ENCODE results near the gene HINT2.

DNA sequence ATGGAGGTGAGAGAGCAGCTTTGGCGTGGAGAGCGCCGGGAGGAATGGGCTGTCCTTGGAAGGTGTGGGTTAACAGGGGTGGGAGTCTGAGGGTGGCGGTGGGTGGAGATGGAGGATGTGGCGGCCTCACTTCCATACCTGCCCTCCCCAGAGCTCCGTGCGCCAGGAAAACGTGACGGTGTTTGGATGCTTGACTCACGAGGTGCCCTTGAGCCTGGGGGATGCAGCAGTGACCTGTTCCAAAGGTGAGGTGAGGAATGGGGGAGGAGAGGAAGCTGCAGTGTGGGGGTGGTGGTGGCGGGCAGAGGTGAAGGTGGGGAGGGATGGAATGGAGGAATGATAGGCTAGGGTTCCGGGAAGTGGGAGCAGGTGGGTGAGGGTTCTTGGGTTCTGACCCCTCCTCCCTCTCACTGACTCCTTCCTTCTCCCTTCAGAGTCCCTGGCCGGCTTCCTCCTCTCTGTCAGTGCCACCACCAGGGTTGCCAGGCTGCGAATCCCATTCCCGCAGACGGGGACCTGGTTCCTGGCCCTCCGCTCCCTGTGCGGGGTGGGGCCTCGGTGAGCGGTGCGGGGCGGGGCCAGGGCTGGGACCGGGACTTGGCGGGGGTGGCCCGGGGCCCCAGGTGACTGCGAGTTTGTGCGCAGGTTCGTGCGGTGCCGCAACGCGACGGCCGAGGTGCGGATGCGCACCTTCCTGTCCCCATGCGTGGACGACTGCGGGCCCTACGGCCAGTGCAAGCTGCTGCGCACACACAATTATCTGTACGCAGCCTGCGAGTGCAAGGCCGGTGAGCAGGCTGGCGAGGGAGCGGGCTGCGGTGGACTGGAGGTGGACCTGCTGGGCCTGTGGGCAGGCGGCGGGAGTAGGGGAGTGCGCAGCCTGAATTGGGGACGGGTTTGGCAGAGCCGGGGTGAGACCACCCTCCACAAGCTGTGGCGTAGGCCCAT, 31.3 kb upstream of the HINT2 start:
- TF ChIP-seq, protein P1, sequence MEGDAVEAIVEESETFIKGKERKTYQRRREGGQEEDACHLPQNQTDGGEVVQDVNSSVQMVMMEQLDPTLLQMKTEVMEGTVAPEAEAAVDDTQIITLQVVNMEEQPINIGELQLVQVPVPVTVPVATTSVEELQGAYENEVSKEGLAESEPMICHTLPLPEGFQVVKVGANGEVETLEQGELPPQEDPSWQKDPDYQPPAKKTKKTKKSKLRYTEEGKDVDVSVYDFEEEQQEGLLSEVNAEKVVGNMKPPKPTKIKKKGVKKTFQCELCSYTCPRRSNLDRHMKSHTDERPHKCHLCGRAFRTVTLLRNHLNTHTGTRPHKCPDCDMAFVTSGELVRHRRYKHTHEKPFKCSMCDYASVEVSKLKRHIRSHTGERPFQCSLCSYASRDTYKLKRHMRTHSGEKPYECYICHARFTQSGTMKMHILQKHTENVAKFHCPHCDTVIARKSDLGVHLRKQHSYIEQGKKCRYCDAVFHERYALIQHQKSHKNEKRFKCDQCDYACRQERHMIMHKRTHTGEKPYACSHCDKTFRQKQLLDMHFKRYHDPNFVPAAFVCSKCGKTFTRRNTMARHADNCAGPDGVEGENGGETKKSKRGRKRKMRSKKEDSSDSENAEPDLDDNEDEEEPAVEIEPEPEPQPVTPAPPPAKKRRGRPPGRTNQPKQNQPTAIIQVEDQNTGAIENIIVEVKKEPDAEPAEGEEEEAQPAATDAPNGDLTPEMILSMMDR (IDR thresholded peaks at IDR 0.05; ENCODE audit: borderline replicate concordance, extremely low read depth, low read length, poor library complexity, severe bottlenecking): no peak
- no peak for TF ChIP-seq EZH2 (IDR thresholded peaks at IDR 0.05; ENCODE audit: borderline replicate concordance, low read depth, low read length, severe bottlenecking)

Measured in DND-41 (cell line).